GM12873 (cell line): ENCODE results near the gene BTBD9.

Experiments used
- CTCF ChIP-seq: IDR thresholded peaks from 2 replicates; pipeline ENCODE4 v1.5.1; 2012; ENCODE audit warnings: low read depth, mild to moderate bottlenecking, moderate library complexity, low read length, control low read depth; ENCODE audit not compliant: insufficient read depth; ENCODE audit errors: missing control alignments

The BTBD9 gene

GRCh38 chr6:38153076-38153797 is 486.5 kb downstream of the BTBD9 start:
- TF ChIP-seq CTCF: no peak

GRCh38 chr6:38152620-38153019 is 487.1 kb downstream of the BTBD9 start:
- TF ChIP-seq CTCF: no peak

GRCh38 chr6:38151580-38152500 is 487.9 kb downstream of the BTBD9 start:
- no peak for TF ChIP-seq CTCF

GRCh38 chr6:38150681-38151296 is 488.9 kb downstream of the BTBD9 start:
- no peak for TF ChIP-seq CTCF

GRCh38 chr6:38150021-38150420 is 489.7 kb downstream of the BTBD9 start:
- no peak for TF ChIP-seq CTCF

- TF ChIP-seq CTCF: no peak
Observed at GRCh38 chr6:38149531-38149930, 490.2 kb downstream of the BTBD9 start.

GRCh38 chr6:38148606-38149005 is 491.1 kb downstream of the BTBD9 start:
- TF ChIP-seq CTCF: no peak
